HEK293 (cell line): ENCODE data around the gene USP31.

ENCODE experiments used
- CTCF ChIP-seq: fragments of 450-650 bp; formaldehyde crosslinking; IDR thresholded peaks from 2 replicates; pipeline ENCODE4 v1.5.1; 2016; ENCODE audit warnings: missing biosample characterization, missing genetic modification characterization
- KLF16 ChIP-seq: fragments of 450-650 bp; formaldehyde crosslinking; IDR thresholded peaks from 2 replicates; pipeline ENCODE4 v1.5.1; 2017; ENCODE audit warnings: missing biosample characterization, missing genetic modification characterization
- KLF9 ChIP-seq: fragments of 450-650 bp; formaldehyde crosslinking; IDR thresholded peaks from 2 replicates; pipeline ENCODE4 v1.5.1; 2016; ENCODE audit warnings: missing biosample characterization, missing genetic modification characterization, low read depth
- REST ChIP-seq: fragments of 450-650 bp; formaldehyde crosslinking; IDR thresholded peaks from 2 replicates; pipeline ENCODE4 v1.5.1; 2016; ENCODE audit warnings: missing biosample characterization, missing genetic modification characterization
- SETDB1 ChIP-seq: IDR thresholded peaks from one replicate; pipeline ENCODE4 v1.6.1; 2017; ENCODE audit warnings: mild to moderate bottlenecking, low read length, moderate library complexity, mixed read lengths; ENCODE audit not compliant: insufficient read length
- TRIM28 ChIP-seq: IDR thresholded peaks from 2 replicates; pipeline ENCODE4 v1.6.1; 2011; ENCODE audit warnings: low read length, control low read depth, borderline replicate concordance
- ZFHX2 ChIP-seq: fragments of 450-650 bp; formaldehyde crosslinking; conservative IDR thresholded peaks from 2 replicates; pipeline ENCODE4 v1.5.1; 2016; ENCODE audit warnings: missing biosample characterization, missing genetic modification characterization
- ZFP3 ChIP-seq: fragments of 450-650 bp; formaldehyde crosslinking; IDR thresholded peaks from 2 replicates; pipeline ENCODE4 v1.5.1; 2016; ENCODE audit warnings: low read depth, missing biosample characterization, missing genetic modification characterization
- ZNF133 ChIP-seq: fragments of 450-650 bp; formaldehyde crosslinking; IDR thresholded peaks from 2 replicates; pipeline ENCODE4 v1.5.1; 2016; ENCODE audit warnings: missing biosample characterization, missing genetic modification characterization
- ZNF555 ChIP-seq: fragments of 450-650 bp; formaldehyde crosslinking; conservative IDR thresholded peaks from 2 replicates; pipeline ENCODE4 v1.5.1; 2017; ENCODE audit warnings: missing biosample characterization, mild to moderate bottlenecking, missing genetic modification characterization, inconsistent platforms
- ZNF76 ChIP-seq: fragments of 450-650 bp; formaldehyde crosslinking; IDR thresholded peaks from 2 replicates; pipeline ENCODE4; 2016; ENCODE audit warnings: low read depth, missing biosample characterization, missing genetic modification characterization, borderline replicate concordance
- ZXDB ChIP-seq: fragments of 450-650 bp; formaldehyde crosslinking; IDR thresholded peaks from 2 replicates; pipeline ENCODE4 v1.5.1; 2016; ENCODE audit warnings: missing biosample characterization, missing genetic modification characterization
- TF ChIP-seq, protein P1 (sequence below): fragments of 450-650 bp; formaldehyde crosslinking; IDR thresholded peaks from 2 replicates; pipeline ENCODE4 v1.5.1; 2016; ENCODE audit warnings: missing biosample characterization, missing genetic modification characterization, low read depth
- TF ChIP-seq, protein P2 (sequence below): fragments of 450-650 bp; formaldehyde crosslinking; IDR thresholded peaks from 2 replicates; pipeline ENCODE4 v1.5.1; 2016; ENCODE audit warnings: missing biosample characterization, missing genetic modification characterization, borderline replicate concordance

DNA sequence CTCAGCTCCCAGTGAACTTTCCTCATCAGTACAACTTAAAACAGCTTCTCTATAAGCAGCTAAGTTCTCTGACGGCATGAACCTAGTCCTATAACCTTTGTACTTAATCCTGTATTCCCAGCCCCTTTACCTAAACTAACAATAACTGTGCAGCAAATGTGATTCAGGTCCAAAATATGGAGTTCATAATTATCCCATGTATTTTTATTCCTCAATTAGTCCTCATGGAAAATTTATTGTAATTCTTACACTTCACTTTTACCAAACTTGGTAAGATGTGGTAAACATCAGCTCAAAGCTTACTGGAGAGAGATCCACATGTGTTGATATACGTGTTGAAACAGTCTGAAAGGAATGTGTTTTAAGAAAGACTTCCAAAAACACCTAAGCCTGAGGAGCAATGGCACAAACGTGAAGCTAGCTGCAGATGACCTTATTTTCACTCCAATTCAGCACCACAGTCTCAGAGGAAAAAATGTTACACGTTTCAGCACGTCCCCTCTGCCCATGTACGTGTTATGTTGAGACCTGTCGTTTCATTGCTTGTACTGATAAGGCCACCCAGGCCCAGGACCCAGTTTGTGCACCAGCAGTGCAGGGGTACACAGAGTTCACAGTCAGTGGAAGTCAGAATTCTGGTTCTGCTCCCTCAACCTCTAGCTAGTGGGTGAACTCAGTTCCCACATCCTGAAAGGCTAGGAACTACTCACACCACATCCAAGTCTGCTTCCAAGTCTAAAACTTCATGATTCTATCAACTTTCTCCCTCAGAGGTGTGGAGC is 7.1 kb downstream of the USP31 start:
- no peak for TF ChIP-seq CTCF
- no peak for TF ChIP-seq KLF16 (tag by site-specific recombination)
- TF ChIP-seq ZFHX2 (tag by site-specific recombination): no peak
- no peak for TF ChIP-seq ZXDB (tag by site-specific recombination)
- no peak for TF ChIP-seq ZFP3
- TF ChIP-seq, protein P1, sequence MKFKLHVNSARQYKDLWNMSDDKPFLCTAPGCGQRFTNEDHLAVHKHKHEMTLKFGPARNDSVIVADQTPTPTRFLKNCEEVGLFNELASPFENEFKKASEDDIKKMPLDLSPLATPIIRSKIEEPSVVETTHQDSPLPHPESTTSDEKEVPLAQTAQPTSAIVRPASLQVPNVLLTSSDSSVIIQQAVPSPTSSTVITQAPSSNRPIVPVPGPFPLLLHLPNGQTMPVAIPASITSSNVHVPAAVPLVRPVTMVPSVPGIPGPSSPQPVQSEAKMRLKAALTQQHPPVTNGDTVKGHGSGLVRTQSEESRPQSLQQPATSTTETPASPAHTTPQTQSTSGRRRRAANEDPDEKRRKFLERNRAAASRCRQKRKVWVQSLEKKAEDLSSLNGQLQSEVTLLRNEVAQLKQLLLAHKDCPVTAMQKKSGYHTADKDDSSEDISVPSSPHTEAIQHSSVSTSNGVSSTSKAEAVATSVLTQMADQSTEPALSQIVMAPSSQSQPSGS (tag by site-specific recombination): no peak
- TF ChIP-seq, protein P2, sequence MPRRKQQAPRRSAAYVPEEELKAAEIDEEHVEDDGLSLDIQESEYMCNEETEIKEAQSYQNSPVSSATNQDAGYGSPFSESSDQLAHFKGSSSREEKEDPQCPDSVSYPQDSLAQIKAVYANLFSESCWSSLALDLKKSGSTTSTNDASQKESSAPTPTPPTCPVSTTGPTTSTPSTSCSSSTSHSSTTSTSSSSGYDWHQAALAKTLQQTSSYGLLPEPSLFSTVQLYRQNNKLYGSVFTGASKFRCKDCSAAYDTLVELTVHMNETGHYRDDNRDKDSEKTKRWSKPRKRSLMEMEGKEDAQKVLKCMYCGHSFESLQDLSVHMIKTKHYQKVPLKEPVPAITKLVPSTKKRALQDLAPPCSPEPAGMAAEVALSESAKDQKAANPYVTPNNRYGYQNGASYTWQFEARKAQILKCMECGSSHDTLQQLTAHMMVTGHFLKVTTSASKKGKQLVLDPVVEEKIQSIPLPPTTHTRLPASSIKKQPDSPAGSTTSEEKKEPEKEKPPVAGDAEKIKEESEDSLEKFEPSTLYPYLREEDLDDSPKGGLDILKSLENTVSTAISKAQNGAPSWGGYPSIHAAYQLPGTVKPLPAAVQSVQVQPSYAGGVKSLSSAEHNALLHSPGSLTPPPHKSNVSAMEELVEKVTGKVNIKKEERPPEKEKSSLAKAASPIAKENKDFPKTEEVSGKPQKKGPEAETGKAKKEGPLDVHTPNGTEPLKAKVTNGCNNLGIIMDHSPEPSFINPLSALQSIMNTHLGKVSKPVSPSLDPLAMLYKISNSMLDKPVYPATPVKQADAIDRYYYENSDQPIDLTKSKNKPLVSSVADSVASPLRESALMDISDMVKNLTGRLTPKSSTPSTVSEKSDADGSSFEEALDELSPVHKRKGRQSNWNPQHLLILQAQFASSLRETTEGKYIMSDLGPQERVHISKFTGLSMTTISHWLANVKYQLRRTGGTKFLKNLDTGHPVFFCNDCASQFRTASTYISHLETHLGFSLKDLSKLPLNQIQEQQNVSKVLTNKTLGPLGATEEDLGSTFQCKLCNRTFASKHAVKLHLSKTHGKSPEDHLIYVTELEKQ (tag by site-specific recombination): no peak
- TF ChIP-seq REST: 0 out of 2 replicates have a peak, but pooled peaks have one; percentile 31
- TF ChIP-seq SETDB1: no peak
- TF ChIP-seq ZNF133 (tag by site-specific recombination): no peak
- no peak for TF ChIP-seq ZNF76 (tag by site-specific recombination)
- TF ChIP-seq TRIM28: no peak
- TF ChIP-seq KLF9: no peak
- TF ChIP-seq ZNF555 (tag by site-specific recombination): no peak
